ENCODE measurements around the gene PCLO. TPM values are rescaled to one million over a fixed set of nuclear protein-coding genes. Genes with fewer than 3 reads are reported as not detected.
"Not testable (repeated sequence)": the region's sequence is repeated elsewhere in the genome, so short reads cannot be mapped to it uniquely, and the experiment has no call there.

The PCLO gene
- total RNA-seq, 6 donors from 2014 or later: 3.0 to 19.8 (median 8.6) TPM

GRCh38 chr7:82723411-82723810 is 439.3 kb downstream of the PCLO start:
- DNase-seq: no peak
- ATAC-seq (ENCODE audit: low FRiP score in 2 of 2): no peak
- 70 to 71% methylated on average over 1 of the region's 1 CpG for WGBS, 2 donors

GRCh38 chr7:82722946-82723345 is 439.7 kb downstream of the PCLO start:
- Histone ChIP-seq H3K36me3 (no peaks in the 10 kb centered on the region), H3K4me3 (no peak overlapping the region), H3K27ac (no peak overlapping the region), H3K4me1 (peaks cover 0 to 6% (median 0%) of the 10 kb centered on the region in 4 donors), H3K27me3 (no peaks in the 10 kb centered on the region), H3K9me3 (no peaks in the 10 kb centered on the region)
- 52 to 59% methylated on average over 3 of the region's 3 CpGs for WGBS, 2 donors
- TF ChIP-seq POLR2A (IDR thresholded peaks at IDR 0.05) (no peak), POLR2AphosphoS5 (IDR thresholded peaks at IDR 0.05) (no peak), CTCF (IDR thresholded peaks at IDR 0.05) (no peak), EP300 (IDR thresholded peaks at IDR 0.05) (no peak)
- DNase-seq: no peak
- no peak for ATAC-seq (ENCODE audit: low FRiP score in 2 of 2)

More at GRCh38 chr7:82723411-82723810, 439.3 kb downstream of the PCLO start:
- H3K27me3 ChIP-seq: no peaks in the 10 kb centered on the region
- no peak for TF ChIP-seq POLR2AphosphoS5 (IDR thresholded peaks at IDR 0.05)
- no peak overlapping the region for H3K27ac ChIP-seq
- no peak overlapping the region for H3K4me3 ChIP-seq
- no peaks in the 10 kb centered on the region for H3K9me3 ChIP-seq
- no peaks in the 10 kb centered on the region for H3K36me3 ChIP-seq
- peaks cover 0 to 6% (median 0%) of the 10 kb centered on the region in 4 donors for H3K4me1 ChIP-seq

- Histone ChIP-seq H3K9me3 (no peaks in the 10 kb centered on the region), H3K27ac (no peak overlapping the region), H3K36me3 (no peaks in the 10 kb centered on the region), H3K27me3 (no peaks in the 10 kb centered on the region), H3K4me3 (no peak overlapping the region), H3K4me1 (no peaks in the 10 kb centered on the region)
- DNase-seq (no peak), ATAC-seq (ENCODE audit: low FRiP score in 2 of 2) (no peak)
- TF ChIP-seq POLR2A (IDR thresholded peaks at IDR 0.05) (no peak), EP300 (IDR thresholded peaks at IDR 0.05) (no peak), POLR2AphosphoS5 (IDR thresholded peaks at IDR 0.05) (no peak), CTCF (IDR thresholded peaks at IDR 0.05) (no peak)
- WGBS, 2 donors: 65 to 83% methylated on average over 2 of the region's 2 CpGs
Measured at GRCh38 chr7:82715344-82715743, 447.3 kb downstream of the PCLO start.

- Histone ChIP-seq H3K27ac (no peak overlapping the region), H3K4me3 (no peak overlapping the region), H3K4me1 (no peaks in the 10 kb centered on the region), H3K36me3 (no peaks in the 10 kb centered on the region), H3K27me3 (no peaks in the 10 kb centered on the region), H3K9me3 (no peaks in the 10 kb centered on the region)
- no peak for TF ChIP-seq CTCF (IDR thresholded peaks at IDR 0.05)
- TF ChIP-seq POLR2AphosphoS5 (IDR thresholded peaks at IDR 0.05): no peak
- no peak for TF ChIP-seq POLR2A (IDR thresholded peaks at IDR 0.05)
- ATAC-seq (ENCODE audit: low FRiP score in 2 of 2): no peak
- 82 to 85% methylated on average over 2 of the region's 2 CpGs for WGBS, 2 donors
- DNase-seq: no peak
Measured at GRCh38 chr7:82714883-82715282, 447.8 kb downstream of the PCLO start.

GRCh38 chr7:82713506-82713905 is 449.2 kb downstream of the PCLO start:
- Histone ChIP-seq H3K36me3 (no peaks in the 10 kb centered on the region), H3K27me3 (no peaks in the 10 kb centered on the region), H3K9me3 (no peaks in the 10 kb centered on the region), H3K4me3 (no peak overlapping the region), H3K27ac (no peak overlapping the region), H3K4me1 (no peaks in the 10 kb centered on the region)
- ATAC-seq (ENCODE audit: low FRiP score in 2 of 2) (no peak), DNase-seq (no peak)
- WGBS, 2 donors: 80% methylated on average over 2 of the region's 2 CpGs
- no peak for TF ChIP-seq EP300 (IDR thresholded peaks at IDR 0.05)
- TF ChIP-seq CTCF (IDR thresholded peaks at IDR 0.05): no peak
- no peak for TF ChIP-seq POLR2A (IDR thresholded peaks at IDR 0.05)
- TF ChIP-seq POLR2AphosphoS5 (IDR thresholded peaks at IDR 0.05): no peak

GRCh38 chr7:82706344-82706743 is 456.3 kb downstream of the PCLO start:
- not testable (repeated sequence) for DNase-seq; ATAC-seq (ENCODE audit: low FRiP score in 2 of 2); H3K27me3 ChIP-seq; H3K9me3 ChIP-seq; H3K36me3 ChIP-seq; H3K4me1 ChIP-seq; H3K4me3 ChIP-seq; H3K27ac ChIP-seq
- WGBS, 2 donors: 68 to 85% methylated on average over 1 of the region's 1 CpG
